NCI-H2029 (cell line): ENCODE results near the gene MDM4.

Source experiments
- DNase-seq: peaks from one replicate; lab custom pipeline; 2025; lab: John Stamatoyannopoulos, UW

Gene MDM4

DNA sequence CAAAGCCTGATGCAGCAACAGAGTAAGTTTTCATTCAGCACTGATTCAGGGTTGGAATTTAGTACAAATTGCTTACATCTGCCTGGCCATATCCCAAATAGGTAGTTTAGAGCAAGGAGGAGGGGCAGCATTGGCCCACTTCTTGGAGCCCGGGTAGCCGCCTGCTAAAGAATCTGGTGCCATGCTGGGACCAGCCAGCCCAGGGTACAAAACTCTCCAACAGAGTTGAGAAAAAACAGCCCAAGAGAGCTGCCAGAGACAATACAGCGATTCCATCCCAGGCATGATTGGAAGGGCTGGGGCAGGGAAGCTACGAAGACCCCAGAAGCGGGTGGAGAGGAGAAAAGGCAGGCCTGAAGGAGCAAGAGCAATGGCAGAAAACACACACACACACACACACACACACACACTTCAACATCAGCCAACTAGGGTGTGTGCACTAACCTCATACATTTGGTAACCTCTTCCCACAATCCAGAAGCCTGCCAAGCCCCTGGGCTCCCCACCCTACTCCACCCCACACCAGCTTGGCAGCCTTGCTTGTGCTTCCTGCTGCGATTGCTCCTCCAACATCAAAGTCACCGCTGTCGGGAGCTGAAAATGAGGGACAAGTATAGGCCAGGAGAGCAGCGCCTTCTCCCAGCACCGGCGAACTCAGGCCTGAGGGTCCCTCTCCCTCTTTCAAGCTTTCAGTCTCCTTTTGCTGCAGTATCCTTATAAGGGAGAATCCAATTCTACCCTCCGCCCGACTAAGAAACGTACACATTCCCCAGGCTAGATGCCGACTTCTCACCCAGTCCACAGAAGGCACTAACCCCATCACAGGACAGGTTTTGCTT, 22.8 kb upstream of the MDM4 start:
- peak; percentile 43 for DNase-seq

DNA sequence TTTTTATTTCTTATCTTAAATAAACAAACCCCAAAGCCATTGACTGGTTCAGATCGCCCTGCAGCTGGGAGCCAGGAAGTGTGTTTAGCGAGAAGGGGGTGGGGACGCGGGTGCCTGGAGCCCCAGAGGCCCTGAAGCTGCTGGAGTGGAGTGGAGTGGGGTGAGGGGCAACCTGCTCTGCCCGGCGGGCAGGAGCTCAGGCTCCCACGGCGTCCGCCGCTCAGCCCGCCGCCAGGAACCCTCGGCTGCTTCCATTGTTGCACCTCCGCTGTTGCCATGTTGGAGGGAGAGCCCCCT, 22.3 kb upstream of the MDM4 start:
- DNase-seq: peak; percentile 32

DNA sequence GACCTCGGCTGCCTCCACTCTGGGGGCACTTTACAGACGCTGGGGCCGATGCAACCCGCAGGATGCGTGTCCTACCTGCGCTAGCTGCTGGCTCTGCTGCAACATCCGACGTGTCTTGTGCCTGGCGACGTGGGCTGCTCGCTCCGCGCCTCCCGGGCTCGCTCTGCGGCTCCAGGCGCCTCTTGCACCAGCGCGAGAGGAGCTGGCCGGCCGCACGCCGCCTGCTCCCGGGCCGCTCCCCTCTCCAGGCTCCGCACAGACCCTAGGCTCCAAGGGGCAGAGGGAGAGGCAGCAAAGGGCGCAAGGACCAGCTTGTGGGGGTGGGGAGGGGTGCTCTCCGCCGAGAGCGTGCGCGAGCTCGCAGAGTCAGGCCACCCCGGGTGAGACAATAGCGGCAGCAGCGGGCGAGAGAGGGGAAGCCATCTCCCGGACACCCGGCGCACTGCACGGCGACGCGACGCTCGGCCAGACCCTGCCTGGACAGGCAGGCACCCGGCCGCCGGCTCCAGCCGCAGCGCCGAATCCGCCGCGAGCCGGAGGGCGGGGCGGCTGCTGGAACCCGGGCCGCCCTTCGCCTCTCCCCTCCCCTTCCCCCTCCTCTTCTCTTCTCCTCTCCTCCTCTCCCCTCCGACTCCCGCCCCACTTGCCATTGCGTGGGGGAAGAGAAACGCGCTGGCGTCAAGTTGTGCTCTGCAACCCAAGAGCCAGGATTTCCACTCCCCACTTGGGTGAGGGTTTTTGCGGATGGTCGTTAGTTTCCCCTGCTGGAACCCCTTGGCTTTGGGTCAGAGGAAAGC, 21.7 kb upstream of the MDM4 start, which contains the start of gene PIK3C2B:
TSS of gene PIK3C2B (minus strand) at position 525 of the 797 bp plus-strand sequence. CDS start 25,003 bp downstream, outside the sequence.
- peak; percentile 47 for DNase-seq

DNA sequence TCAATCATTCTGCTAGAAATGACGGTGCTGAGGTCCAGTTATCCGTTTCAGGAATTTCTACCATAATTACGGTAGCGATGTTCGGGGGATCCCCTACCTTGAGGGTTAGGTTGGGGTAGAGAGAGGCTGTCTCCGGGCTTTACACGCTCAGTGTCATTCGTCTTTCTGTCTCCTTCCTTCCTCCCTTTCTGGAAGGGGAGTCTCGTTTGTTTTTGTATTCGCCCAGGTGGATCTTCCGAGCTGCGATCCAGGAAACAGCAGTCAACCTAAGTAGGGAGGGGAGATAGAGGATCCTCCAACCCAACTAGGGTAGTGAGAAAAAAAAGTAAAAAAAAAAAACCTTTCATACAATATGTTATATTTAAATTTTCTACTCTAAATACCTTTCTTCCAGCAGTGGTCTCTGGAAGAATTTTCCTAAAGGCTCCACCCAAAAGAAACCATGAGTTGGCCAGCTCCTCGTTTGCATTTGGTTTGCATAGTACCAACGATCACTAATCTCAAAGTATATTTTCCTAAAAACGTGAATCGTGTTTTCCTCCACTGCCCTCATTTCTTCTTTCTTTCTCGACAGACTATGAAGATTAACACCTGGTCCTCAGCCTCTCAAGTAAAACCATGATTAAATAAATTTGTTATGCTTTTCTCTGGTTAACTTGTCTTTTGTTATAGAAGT, 21.0 kb upstream of the MDM4 start:
- DNase-seq: no peak

DNA sequence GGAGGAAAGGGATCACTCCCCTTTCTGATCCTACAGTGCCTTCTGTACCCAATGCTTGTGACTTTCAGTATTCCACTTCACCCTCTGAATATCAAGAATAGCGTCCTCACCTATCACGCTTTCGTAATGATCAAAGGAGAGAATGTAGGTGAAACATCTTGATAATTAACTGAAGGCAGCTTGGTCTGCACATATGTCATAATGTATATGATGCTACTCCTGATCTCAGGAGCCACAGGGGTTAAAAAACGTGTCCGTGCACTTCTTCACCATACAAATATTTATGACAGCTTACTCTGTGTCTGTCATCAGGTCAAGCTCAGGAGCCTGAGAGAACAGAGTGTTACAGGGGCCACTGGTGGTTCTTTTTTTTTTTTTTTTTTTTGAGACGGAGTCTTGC, 20.4 kb upstream of the MDM4 start:
- no peak for DNase-seq

DNA sequence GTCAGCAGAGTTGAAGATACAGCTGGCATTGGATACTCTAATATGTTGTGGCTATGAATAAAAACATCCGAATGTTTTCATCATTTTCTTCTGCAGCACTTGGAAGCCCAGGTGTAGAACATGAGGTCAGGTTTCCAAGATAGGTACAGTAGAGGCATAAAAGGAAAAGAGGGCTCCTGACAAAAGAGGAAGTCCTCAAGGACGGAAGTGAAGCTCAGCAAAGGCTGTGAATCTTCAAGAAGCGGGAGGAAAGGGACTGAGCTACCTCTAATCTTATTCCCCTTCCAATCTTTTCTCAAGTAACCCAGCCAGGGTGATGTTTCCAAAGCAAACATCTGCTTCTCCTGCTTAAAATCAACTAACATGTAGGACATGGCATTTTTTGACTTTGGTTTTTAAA, 17.2 kb upstream of the MDM4 start:
- no peak for DNase-seq

DNA sequence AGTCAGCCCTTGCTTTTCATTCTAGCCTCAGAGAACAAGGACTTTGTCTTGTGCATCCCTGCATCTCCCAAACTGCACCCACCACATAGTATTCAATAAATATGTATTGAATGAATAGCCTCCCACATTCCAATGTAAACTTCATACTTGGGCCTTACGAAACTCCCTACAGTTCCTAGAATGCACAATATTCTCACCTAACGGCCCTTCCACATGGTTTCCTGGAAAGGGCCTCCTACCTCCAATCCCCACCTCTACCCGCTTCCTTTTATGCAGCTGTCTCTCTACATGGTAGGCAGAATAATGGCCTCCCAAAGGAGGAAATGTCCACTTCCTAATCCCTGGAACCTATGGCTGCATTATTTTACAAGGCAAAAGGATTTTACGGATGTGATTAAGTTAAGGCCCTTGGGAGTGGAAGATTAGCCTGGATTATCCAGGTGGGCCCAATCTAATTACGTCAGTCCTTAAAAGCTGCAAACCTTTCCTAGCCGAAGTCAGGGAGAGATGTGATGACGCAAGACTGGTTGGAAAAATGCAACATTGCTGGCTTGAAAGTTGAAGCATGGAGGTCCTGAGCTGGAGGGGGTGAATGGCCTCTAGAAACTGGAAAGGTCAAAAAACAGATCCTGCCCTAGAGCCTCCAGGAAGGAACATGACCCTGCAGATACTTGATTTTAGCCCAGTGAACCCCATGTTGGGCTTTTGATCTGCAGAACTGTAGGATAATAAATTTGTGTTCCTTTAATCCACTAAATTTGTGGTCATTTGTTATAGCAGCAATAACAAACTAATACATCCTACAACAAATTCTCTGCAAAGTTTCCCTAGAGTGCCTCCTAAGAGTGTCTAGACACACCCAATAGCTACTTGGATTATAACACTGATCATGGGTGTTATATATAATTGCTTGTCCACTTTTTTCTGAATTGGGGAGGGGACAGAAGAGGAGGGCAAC, 16.4 kb upstream of the MDM4 start:
- DNase-seq: no peak

DNA sequence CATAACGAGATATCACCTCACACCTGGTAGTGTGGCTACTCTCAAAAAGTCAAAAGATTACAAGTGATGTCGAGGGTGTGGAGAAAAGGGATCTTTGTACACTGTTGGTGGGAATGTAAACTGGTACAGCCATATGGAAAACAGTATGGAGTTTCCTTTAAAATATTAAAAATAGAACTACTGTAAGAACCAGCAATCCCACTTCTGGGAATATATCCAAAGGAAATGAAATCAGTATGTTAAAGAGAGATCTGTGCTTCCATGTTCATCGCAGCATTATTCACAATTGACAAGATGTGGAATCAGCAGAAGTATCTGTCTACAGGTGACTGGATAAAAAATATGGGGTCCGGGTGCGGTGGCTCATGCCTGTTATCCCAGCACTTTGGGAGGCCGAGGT, 14.0 kb upstream of the MDM4 start:
- no peak for DNase-seq

DNA sequence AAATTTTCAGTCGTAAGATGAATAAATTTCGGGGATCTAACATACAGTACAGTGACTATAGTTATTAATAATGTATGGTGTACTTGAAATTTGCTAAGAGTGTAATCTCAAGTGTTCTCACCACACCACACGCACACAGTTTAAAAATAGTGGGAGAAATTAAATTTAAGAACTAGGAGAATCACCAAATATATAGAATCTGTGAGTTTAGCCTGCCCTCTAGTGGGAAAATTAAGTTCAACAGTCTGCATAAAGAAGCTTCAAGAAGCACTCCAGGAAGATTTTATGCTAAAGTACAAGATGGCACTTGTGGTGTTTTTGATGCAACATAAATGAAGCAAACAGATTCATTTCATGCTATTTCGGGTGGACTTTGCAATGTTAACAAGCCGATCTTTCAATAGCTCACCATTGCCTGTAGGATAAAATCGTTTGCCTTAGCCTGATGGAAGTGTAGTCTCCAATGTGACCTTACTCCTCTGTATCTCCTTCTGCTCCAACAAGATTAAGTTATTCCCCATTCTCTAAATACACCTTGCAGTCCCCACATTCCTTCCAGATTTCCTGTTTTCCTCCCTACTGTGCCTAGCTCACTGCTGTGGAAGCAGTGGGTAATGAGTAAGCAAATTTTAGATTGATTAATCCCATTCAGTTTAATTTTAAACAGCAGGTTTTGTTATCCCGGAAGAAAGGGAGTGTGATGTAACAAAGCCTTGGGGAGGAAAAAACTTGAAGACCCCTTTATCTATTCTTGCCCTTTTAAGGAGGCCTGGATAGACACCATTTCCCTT, 12.9 kb upstream of the MDM4 start:
- peak; percentile 20 for DNase-seq

DNA sequence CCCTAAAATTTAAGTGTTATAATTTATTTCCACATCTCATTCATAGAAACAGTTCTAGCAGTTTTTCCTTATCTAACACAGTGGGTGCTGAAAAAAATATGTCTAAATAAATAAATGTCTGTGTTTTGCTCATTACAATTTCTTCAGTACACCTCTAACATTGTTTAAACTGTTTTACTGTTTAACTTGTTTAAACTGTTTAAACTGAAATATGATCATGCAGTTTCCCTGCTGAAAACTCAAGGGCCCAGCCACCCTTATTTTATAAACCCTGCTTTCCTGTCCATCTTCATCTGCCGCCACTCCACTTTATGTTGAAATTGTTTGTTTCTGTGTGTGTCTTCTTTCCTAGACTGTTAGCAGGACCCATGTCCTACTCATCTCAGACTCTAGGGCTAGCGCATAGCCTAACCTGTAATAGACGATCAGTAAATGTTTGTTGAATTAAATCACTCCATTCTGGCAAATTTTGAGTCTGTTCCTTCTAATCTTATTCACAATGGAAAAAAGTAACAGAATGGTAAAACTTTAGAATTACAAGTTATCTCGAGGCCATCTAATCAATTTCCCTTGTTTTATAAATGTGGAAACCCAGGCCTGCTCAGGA, 12.2 kb upstream of the MDM4 start:
- DNase-seq: peak; percentile 5

DNA sequence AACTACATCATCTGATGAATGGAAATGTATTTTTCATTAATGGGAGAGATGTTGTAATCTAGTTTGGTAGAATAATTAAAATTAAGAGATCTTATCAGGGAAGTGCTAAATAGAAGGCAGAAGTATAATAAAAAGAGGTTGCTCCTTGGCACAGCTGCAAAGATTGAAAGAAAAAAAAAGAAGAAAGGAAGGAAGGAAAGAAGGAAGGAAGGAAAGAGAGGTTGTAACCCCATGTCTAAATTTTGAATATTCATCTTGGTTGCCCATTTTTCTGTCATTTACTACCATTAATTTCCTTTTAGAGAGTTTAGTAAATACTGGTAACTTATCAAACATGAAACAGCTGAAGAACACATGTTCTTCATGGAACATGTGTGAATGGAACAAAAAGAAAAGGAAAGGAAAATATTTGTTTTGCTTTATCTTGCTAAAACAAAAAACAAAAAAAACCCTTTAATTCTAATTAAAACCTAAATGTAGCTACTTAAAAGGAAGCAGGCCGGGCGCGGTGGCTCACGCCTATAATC, 10.5 kb upstream of the MDM4 start:
- no peak for DNase-seq

DNA sequence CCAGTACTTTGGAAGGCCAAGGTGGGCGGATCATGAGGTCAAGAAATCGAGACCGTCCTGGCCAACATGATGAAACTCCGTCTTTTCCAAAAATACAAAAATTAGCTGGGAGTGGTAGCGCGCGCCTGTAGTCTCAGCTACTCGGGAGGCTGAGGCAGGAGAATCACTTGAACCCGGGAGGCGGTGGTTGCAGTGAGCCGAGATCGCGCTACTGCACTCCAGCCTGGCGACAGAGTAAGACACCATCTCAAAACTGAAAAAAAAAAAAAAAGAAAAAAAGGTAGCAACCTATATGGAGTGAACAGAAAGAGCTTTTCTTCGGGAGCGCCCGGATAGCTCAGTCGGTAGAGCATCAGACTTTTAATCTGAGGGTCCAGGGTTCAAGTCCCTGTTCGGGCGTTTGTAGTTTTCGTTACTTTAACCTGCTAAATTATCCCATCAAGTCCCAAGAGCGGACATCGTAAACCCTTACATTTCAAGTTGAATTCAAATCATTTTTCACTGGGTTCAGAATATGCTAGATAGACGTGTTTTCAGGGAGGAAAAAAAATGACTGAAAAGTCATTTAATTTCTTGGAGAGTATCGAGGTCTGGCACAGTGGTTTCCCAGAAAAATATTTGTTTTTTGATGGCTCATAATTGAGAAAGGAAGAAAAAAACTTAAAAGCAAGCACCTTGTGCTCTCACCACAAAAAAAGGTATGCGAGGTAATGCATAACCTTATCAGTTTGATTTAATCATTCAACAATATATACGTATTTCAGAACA, 9.8 kb upstream of the MDM4 start:
- DNase-seq: peak; percentile 74

DNA sequence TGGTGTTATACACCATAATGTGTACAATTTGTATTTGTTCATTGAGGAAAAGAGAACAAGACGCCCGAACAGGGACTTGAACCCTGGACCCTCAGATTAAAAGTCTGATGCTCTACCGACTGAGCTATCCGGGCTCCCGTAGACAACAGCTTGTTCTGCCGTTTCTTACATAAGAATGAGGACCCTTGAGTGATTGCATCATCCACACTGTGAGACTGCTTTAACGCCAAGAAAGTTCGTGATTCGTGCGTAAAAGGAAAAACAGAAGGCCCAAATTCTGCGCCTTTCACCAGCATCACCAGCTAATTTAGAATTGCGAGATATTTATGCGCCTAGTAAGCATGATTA, 9.3 kb upstream of the MDM4 start:
- peak; percentile 75 for DNase-seq

DNA sequence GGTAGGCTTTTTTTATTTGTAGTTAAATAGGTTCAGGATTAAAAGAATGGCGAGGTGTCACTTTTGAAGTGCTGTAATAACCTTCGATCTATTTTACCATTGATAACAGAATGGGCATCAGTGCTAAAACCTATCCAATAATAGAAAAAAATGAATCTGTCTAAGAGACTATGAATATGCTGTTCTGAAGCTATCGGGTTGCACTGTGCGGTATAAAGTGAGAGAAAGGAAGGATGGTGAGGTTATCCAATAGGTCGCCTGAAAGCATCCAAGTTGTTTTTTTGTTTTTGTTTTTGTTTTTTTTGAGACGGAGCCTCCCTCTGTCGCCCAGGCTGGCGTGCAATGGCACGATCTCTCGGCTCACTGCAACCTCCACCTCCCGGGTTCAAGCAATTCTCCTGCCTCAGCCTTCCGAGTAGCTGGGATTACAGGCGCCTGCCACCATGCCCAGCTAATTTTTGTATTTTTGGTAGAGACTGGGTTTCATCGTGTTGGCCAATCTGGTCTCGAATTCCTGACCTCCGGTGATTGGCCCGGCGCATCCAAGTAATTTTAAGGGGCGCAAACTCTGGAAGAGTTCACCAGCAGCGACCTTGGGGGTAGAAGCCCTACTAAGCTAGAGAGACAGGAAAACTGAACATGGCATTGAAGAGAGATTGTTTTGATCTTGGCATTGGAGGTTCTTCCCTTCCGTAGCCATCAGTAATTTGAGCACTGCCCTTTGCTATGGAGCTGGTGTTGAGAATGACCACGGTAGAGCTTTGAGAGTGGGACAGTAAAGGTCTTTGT, 8.7 kb upstream of the MDM4 start:
- peak; percentile 15 for DNase-seq

DNA sequence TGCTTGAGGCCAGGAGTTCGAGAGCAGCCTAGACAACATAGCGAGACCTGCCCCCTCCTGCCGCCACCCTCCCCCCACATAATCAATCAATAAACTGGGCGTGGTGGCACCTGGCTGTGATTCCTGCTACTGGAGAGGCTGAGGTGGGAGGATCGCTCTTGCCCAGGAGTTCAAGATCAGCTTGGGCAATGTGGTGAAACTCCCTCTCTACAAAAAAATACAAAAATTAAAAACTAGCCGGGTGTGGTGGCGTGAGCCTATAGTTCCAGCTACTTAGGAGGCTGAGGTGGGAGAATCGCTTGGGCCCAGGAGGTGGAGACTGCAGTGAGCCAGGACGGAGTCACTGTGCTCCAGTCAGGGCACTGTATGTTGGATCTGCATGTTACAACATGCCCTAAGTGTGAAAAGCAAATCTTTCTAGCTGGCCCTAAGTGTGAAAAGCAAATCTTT, 7.0 kb upstream of the MDM4 start:
- DNase-seq: no peak

DNA sequence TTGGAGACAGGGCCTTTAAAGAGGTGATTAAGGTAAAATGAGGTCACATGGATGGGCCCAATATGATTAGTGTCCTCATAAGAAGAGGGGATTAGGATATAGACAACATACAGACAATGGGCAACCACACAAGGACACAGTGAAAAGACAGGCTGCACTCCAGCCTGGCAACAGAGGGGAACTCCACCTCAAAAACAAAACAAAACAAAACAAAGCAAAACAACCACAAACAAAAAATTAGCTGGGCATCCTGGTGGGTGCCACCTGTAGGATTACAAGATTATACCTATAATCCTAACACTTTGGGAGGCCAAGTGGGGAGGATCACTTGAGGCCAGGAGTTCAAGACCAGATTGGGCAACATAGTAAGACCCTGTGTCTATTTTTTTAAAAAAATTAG, 4.8 kb upstream of the MDM4 start:
- DNase-seq: no peak

DNA sequence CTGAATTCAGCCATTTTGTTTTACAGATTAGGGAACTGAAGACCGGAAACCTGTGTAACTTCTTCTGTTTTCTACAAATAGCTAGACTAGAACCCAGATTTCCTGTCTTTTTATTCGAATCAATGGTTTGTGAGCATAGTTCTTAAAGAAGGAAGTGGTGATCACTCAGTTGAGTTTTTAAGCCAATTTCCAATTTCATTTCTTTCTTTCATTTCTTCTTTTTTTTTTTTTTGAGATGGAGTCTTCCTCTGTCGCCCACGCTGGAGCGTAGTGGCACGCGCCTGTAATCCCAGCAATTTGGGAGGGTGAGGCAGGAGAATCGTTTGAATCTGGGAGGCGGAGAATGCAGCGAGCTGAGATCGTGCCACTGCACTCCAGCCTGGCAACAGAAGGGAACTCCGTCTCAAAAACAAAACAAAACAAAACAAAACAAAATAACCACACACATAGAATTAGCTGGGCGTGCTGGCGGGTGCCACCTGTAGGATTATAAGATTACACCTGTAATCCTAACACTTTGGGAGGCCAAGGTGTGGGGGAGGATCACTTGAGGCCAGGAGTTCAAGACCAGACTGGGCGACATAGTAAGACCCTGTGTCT, 3.0 kb upstream of the MDM4 start:
- no peak for DNase-seq

DNA sequence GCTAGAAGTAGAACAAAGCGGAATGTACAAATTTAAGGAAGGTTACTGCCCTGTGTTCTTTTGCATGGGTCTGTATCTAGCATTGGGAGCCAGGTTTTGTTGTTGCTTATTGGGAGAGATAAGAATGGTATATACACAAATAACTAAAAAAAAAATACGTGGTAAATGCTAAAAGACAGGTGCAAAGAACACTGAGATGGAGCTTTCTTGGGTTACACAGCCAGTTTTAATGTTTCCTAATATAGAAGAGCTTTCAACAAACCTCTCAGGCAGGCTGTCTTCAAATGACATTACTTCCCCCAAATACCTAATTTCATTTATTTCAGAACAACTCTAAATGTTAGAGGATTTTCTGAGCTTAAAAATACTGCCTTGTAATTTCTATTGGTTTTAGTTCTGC, 1.4 kb upstream of the MDM4 start:
- no peak for DNase-seq
